Upper lobe of left lung (tissue), 4 donors: ENCODE results near the gene EFNA5.

Experiments used
- POLR2A ChIP-seq, 4 donors: fragments of 450-650 bp; IDR thresholded peaks; one replicate each; pipeline ENCODE4 v1.5.1; 2016 to 2017; ENCODE audit warnings: antibody characterized with exemption in 4 of 4, mild to moderate bottlenecking in 2 of 4
- POLR2AphosphoS5 ChIP-seq, 2 donors: sonication (generic); formaldehyde crosslinking; IDR thresholded peaks; one replicate each; pipeline ENCODE4 v1.5.1; 2017; ENCODE audit warnings: antibody characterized with exemption in 2 of 2
- TF ChIP-seq, protein P1 (sequence below), 6 experiments: fragments of 450-650 bp in 4 of 6; fragments of 200-600 bp in 2 of 6; sonication (generic) in 2 of 6; IDR thresholded peaks; one replicate each; pipeline ENCODE4 v1.5.1; 2016 to 2019; ENCODE audit warnings: antibody characterized with exemption in 6 of 6

DNA sequence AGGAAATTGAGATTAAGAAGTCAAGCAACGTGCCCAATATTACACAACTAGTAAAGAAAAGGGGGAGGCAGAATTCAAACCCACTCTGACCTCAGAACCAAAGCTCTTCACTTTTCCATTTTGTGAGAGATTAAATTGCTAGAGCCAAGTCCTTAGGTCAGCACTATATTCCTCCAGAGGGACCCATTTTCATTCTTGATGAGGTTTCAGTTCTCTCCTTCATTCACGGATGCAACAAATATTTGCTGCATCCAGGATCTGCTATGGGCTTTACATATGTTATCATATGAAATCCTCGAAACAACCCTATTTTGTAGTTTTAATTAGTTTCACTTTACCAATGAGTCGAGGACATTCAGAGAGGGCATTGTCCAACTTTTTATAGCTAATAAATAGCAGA is 239.2 kb downstream of the EFNA5 start:
- TF ChIP-seq, protein P1, sequence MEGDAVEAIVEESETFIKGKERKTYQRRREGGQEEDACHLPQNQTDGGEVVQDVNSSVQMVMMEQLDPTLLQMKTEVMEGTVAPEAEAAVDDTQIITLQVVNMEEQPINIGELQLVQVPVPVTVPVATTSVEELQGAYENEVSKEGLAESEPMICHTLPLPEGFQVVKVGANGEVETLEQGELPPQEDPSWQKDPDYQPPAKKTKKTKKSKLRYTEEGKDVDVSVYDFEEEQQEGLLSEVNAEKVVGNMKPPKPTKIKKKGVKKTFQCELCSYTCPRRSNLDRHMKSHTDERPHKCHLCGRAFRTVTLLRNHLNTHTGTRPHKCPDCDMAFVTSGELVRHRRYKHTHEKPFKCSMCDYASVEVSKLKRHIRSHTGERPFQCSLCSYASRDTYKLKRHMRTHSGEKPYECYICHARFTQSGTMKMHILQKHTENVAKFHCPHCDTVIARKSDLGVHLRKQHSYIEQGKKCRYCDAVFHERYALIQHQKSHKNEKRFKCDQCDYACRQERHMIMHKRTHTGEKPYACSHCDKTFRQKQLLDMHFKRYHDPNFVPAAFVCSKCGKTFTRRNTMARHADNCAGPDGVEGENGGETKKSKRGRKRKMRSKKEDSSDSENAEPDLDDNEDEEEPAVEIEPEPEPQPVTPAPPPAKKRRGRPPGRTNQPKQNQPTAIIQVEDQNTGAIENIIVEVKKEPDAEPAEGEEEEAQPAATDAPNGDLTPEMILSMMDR (IDR thresholded peaks at IDR 0.05), result no peak
- TF ChIP-seq POLR2AphosphoS5 (IDR thresholded peaks at IDR 0.05), result no peak
- TF ChIP-seq POLR2A (IDR thresholded peaks at IDR 0.05), result no peak
